KOPT-K1 (cell line): ENCODE data around the gene USH2A.

Experiments used
- H3K27ac ChIP-seq: fragments of 200-600 bp; sonication (generic); 2 replicates; pipeline ENCODE4 v1.5.1; 2016; ENCODE audit warnings: antibody characterized with exemption, mild to moderate bottlenecking, low read depth, low read length; ENCODE audit not compliant: poor library complexity, severe bottlenecking
- H3K36me3 ChIP-seq: fragments of 200-600 bp; sonication (generic); 2 replicates; pipeline ENCODE4 v1.5.1; 2017; ENCODE audit warnings: antibody characterized with exemption, mild to moderate bottlenecking, low read length, moderate library complexity; ENCODE audit not compliant: insufficient read depth
- H3K9me3 ChIP-seq: fragments of 200-600 bp; sonication (generic); 2 replicates; pipeline ENCODE4 v1.5.1; 2017; ENCODE audit warnings: antibody characterized with exemption, low read length, mild to moderate bottlenecking; ENCODE audit not compliant: insufficient read depth, poor library complexity, severe bottlenecking

The USH2A gene

DNA sequence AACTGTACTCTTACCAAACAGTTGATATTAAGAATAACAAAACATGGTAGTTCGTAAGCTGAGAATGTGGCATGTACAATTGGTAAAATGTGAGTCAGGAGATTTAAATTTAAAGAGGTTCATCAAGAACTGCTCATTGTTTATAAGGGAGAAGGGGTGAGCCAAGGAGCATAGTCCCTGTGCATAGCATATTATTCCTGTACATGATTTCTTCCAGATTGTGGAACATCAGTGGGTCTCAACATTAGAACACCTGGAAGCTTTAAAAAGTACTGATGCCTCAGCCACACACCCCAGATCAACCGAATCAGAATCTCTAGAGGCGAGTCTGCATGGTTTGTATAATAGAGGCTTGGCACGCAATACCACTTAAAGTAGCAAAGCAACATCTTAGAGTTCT is 800.1 kb downstream of the USH2A start:
- Histone ChIP-seq H3K36me3 (peaks cover 38% of the 10 kb centered on the region), H3K27ac (no peak overlapping the region), H3K9me3 (no peaks in the 10 kb centered on the region)

DNA sequence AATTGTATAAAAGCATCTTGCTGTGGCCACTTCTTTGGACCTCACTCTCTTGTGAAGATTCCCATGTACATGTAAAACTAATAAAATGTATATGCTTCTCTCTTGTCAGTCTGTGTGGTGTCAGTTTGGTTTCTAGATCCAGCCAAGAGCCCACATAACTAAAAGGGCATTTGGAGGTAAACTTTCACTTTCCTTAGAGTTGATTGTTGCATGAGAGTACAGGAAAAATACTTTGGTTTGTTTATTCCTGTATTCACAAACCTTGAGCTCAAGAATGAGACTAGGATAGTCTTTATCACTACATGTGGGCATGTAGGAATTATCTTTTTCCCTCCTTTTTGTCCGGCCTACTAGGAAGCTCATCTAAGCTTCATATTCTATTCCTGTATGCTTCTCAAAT is 805.3 kb downstream of the USH2A start:
- Histone ChIP-seq H3K9me3 (no peaks in the 10 kb centered on the region), H3K36me3 (peaks cover 61% of the 10 kb centered on the region), H3K27ac (no peak overlapping the region)

DNA sequence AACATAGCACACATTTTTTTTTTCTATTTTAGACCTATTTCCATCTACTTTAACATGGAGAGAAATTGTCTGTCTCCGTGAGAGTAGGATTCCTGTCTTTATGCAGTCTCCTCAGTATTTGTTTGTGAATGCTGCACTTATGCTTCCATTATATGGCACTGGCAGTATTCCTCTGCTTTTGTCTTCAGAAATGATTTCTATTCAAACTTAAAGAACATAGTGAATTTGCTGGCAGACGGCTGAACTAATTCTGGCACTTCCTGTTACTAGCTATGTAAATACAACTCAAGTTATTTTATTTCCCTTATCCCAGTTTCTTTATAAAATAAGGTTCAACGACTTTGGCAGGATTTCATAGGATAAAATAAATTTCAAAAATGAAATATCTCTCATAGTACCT is 810.9 kb downstream of the USH2A start:
- no peaks in the 10 kb centered on the region for H3K9me3 ChIP-seq
- no peak overlapping the region for H3K27ac ChIP-seq
- H3K36me3 ChIP-seq, result peaks cover 56% of the 10 kb centered on the region

DNA sequence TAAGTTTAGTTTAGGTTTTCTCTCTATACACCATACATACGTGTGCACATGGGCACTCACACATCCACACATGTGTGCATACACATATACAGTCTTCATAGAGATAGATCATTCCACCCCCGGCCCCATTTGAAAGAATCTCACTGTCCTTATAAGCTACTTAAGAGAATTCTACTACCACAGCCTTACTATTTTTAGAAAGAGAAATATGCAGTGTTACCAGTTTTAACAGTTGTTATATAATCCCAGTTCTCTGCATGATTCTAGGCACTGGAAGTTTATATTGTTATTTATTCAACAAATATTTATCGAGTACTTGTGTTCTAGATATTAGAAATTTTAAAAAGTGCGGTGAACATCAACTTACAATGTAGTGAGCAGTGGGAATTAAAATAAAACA is 814.6 kb downstream of the USH2A start:
- Histone ChIP-seq H3K9me3 (no peaks in the 10 kb centered on the region), H3K27ac (no peak overlapping the region), H3K36me3 (peaks cover 53% of the 10 kb centered on the region)

DNA sequence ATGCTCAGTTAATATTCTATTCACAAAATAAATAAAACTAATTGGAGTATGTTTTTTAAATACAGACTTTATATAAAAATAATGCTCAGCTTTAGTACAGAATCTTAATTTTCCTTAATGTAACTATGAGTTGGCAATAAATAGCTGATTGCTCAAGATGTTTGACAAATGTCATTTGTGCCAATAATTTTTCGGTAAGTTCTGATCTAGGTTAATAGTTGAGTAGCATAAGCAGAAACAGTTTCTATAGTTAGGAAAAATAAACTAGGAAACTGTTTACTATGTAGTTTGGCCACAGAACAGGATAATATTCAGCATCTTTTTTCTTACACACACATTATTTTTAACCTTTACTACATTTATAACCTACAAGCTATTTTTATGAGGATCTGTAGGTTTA is 815.8 kb downstream of the USH2A start:
- no peak overlapping the region for H3K27ac ChIP-seq
- peaks cover 53% of the 10 kb centered on the region for H3K36me3 ChIP-seq
- no peaks in the 10 kb centered on the region for H3K9me3 ChIP-seq

DNA sequence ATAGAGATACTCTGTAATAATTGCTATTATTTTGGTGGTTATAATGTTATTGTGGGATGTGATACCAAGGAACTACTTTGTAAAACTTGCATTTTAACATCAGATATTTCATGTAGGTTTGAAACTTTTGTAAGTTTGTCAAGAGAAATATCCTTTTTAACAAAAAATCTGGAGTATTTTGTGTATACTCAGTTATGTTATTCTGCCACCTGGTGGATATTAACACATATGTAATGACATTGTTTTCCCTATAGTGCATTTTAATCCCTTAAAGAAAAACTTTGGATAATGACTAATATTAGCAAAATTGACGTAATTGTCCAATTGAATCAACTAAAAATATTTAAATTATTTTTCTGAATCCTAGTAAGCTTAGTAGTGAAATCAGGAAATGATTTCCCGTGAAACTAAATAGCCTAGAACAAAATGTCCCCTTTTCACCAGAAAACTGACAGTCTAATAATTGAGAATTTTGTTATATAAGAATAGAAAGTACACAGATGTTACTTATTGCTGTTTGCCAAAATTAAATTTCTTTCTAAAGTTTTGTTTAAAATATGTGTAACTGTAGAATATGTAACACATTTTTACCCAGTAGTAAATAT is 816.6 kb downstream of the USH2A start:
- Histone ChIP-seq H3K9me3 (no peaks in the 10 kb centered on the region), H3K36me3 (peaks cover 51% of the 10 kb centered on the region), H3K27ac (no peak overlapping the region)

DNA sequence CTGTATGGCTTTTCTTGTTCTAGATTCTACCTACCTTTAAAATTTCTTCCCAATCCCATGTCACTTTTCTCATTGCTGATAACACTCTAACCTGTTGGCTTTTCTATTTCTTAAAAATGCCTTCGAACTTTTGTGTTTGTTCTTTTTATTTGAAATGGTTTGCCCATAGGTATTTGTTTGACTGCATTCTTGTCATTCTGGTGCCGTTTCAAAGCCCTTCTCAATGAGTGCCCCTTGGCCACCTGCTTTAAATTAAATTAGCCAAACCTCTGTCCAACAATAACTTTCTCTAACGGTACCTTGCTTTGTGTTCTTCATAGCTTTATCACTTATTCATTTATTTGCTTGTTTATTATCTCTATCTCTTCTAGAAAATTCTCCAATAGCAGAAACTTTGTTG is 817.2 kb downstream of the USH2A start:
- H3K36me3 ChIP-seq, result peaks cover 51% of the 10 kb centered on the region
- H3K9me3 ChIP-seq, result no peaks in the 10 kb centered on the region
- H3K27ac ChIP-seq, result no peak overlapping the region

DNA sequence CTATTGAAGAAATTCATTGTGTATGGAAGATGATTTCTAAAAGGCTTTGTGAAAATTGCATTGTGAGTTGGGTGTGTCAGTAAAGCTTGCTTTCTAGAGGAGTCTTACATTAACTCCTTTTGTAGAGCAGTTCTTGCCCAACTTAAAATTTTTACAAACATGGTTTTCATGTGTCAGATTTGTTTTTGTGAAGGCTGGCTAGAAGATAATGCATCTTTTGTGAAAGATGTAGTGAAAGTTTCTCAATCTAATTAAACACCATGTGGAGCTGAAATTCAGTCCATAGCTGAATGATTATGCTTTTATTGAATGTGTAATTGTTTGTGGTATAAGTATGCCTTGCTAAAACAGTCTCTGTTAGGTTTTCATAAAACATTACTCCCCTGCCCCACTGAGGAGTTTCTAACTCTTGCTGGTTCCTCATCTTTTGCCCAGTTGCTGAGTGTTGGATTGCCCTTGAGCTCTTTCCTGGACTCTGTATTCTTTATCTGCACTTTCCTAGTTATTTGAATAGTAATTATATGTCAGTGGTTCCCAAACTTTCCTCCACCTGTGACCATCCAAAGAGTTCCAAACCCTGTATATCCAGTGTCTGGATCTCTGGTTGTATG is 818.1 kb downstream of the USH2A start:
- Histone ChIP-seq H3K27ac (no peak overlapping the region), H3K9me3 (no peaks in the 10 kb centered on the region), H3K36me3 (peaks cover 51% of the 10 kb centered on the region)

DNA sequence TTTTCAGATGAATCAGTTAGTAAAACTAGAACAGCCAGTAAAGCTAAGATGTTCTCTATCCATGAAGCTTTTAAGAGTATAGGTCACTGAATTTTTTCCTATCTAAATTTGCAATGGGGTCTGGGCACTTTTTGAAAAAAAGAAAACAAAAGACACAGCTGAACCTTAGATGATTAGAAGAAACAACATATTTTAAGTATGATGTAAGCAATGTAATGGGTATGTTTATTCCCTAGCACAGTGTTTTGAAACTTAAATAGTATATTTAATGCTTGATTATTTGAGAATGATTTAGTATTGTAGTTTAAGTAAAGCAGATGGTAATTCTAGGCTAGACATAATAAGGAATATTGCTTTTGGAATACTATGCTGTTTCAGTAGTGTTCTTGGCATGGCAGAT is 819.9 kb downstream of the USH2A start:
- H3K9me3 ChIP-seq, result no peaks in the 10 kb centered on the region
- H3K27ac ChIP-seq, result no peak overlapping the region
- peaks cover 43% of the 10 kb centered on the region for H3K36me3 ChIP-seq

DNA sequence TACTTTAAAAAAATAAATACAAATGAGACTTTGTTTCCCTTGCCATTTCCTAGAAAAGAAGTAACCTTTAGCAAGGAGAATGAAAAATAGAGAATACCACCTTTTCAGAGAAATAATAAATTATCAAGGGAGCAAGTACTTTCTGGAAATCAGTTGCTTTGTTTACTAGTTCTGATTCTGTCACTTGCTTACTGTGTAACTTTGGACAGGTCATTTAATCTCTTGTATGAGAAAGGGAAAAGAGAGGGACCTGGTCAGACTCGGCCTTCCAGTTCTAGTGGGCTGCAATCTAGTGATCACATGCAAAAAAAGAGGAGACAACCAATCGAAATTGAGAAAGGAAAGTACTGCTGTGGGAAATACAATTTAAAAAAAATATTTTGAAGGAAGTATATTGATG is 822.0 kb downstream of the USH2A start:
- Histone ChIP-seq H3K9me3 (no peaks in the 10 kb centered on the region), H3K36me3 (peaks cover 42% of the 10 kb centered on the region), H3K27ac (no peak overlapping the region)

DNA sequence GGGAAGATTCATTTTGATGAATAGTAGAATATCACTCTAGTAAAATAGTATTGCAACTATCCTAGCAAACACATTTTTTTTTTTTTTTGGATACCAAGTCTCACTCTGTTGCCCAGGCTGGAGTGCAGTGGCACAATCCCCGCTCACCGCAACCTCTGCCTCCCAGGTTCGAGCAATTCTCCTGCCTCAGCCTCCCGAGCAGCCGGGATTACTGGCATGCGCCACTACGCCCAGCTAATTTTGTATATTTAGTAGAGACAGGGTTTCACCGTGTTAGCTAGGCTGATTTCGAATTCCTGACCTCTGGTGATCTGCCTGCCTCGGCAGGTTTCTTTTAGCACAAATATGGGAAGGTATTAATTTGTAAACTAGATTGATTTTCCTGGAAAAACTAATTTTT is 822.4 kb downstream of the USH2A start:
- peaks cover 42% of the 10 kb centered on the region for H3K36me3 ChIP-seq
- no peak overlapping the region for H3K27ac ChIP-seq
- no peaks in the 10 kb centered on the region for H3K9me3 ChIP-seq

DNA sequence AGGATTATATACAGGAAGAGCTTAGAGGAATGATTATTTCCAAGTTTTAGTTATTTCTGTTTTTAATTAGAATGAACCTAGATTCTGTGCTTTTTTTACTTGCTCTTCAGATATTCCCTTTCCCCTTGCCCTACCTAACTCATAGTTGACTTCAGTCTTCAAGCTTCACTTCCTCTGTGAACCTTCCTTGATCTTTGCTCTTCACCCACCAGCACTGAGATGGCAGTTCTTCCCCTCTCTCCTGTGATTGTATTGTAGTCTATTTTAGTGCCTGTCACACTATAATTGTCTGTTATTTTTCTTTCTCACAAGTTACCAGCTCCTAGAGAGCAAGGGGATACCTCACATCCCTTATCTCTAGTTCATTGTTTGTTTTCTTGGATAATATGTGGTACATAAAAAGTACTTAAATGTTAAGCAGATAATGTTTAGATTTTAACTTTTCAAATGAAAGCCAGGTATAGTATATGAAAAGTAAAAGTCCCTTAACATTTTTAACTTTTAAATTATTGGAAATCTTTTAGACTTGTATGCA is 822.9 kb downstream of the USH2A start:
- no peak overlapping the region for H3K27ac ChIP-seq
- no peaks in the 10 kb centered on the region for H3K9me3 ChIP-seq
- H3K36me3 ChIP-seq, result peaks cover 42% of the 10 kb centered on the region

DNA sequence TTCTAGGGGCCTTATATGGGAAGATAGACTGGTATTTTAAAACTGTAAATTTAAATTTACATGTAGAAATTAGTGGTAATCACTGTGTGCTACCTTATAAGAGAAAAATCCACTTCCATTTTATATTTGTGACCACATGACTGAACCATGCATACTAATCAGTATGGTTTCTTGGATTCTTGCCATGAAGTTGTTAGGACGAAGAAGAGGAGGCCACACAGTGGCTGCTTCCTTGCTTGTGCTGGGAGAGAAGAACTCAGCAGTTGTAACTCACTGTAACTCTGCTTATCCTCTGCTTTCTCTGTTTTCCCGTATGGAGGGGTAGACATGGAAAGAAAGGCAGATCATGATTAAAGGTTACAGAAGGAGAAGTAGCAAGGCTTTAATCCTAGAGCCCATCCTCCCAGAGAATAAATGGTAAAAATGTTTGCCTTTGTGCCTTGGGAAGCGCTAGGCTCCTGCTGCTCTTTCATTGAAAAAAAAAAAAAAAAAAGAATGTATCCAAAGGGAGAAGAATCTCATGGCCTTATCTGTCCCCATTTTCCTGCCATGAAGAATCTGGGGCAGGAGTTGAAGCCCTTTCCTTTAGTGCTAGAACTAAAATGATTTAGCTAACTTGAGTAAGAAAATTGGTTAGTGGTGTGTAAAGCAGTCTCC is 823.7 kb downstream of the USH2A start:
- Histone ChIP-seq H3K36me3 (peaks cover 46% of the 10 kb centered on the region), H3K27ac (no peak overlapping the region), H3K9me3 (no peaks in the 10 kb centered on the region)

DNA sequence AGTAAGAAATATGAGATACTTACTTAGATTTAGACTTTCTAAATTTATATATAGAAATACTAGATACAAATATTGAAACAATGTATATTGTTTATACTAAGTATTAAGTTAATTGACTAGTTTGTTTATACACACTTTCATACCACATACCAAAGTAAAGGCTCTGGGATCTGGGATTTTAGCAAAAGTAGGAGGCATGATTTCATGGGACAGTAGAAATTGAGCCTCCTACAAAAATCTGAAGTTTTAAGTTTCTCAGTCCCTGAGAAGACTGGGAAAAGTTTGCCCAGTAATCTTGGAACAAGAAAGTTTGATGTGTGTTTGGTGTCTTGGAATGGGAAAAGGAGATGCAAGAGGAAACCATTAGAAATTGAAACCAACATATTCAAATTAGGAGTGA is 825.3 kb downstream of the USH2A start:
- H3K36me3 ChIP-seq, result peaks cover 31% of the 10 kb centered on the region
- no peak overlapping the region for H3K27ac ChIP-seq
- no peaks in the 10 kb centered on the region for H3K9me3 ChIP-seq

DNA sequence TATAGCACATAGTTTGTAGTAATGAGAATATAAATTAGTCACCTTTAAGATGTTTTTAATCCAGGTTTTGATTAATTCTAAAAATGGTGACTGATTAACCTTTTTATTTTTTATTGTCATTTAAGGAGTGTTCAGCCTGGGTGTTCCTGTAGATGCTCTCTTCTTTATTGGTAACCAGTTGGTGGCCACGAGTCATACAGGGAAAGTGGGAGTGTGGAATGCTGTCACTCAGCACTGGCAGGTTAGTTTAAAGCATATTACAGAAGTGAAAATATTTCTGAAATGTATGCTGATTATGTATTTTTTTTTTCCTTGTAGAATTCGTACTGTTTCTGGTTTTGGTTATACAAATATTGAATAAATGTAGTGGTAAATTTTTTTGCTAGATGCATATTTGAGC is 828.0 kb downstream of the USH2A start:
- H3K9me3 ChIP-seq, result no peaks in the 10 kb centered on the region
- H3K36me3 ChIP-seq, result peaks cover 20% of the 10 kb centered on the region; the same call in 1 of the 2 replicates
- H3K27ac ChIP-seq, result no peak overlapping the region

DNA sequence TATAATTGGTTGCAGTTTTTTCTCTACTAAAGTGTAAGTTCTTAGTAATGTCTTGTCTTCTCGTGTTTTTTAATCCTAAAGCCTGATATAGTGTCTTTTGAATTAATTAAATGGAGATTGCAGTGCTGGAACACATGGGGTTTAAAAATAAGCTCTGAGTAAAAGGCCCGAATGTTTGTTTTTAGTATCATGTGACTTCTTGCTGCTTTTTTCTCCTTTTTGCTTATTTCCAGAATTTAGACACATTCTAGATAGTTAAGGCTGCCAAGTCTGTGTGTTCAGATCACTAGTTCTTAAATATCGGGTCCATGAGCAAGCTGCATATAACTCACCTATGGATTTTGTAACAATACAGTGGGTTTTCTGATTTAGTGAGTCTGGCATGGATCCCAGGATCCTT is 828.6 kb downstream of the USH2A start:
- Histone ChIP-seq H3K27ac (no peak overlapping the region), H3K9me3 (no peaks in the 10 kb centered on the region), H3K36me3 (peaks cover 20% of the 10 kb centered on the region; the same call in 1 of the 2 replicates)
